C4-2B (cell line): Measurements from ENCODE around the gene RIT1.

Experiments
- CTCF ChIP-seq: fragments of 450-650 bp; conservative IDR thresholded peaks from 2 replicates; pipeline ENCODE4 v1.5.1; 2017; ENCODE audit warnings: mild to moderate bottlenecking
- ZFX ChIP-seq: fragments of 450-650 bp; IDR thresholded peaks from 2 replicates; pipeline ENCODE4 v1.6.1; 2017

GRCh38 chr1:155957411-155957915, 46.3 kb upstream of the RIT1 start:
- no peak for TF ChIP-seq CTCF
- no peak for TF ChIP-seq ZFX
